ENCODE measurements around the gene FTCDNL1.

The FTCDNL1 gene

GRCh38 chr2:199855812-199856211 is 4.8 kb upstream of the FTCDNL1 start:
- H3K4me3 ChIP-seq (ENCODE audit: low read length), result no peak overlapping the region
- no peak for TF ChIP-seq ZNF274 (IDR thresholded peaks at IDR 0.05; ENCODE audit: low read depth, low read length)

- no peak overlapping the region for H3K4me3 ChIP-seq (ENCODE audit: low read length)
- TF ChIP-seq ZNF274 (IDR thresholded peaks at IDR 0.05; ENCODE audit: low read depth, low read length), result no peak
Measured at GRCh38 chr2:199851883-199852282, 891 bp upstream of the FTCDNL1 start.

GRCh38 chr2:199851501-199851810 is 464 bp upstream of the FTCDNL1 start:
- peak overlapping the region; percentile 67; the same call in 1 of the 2 replicates for H3K4me3 ChIP-seq (ENCODE audit: low read length)
- no peak for TF ChIP-seq ZNF274 (IDR thresholded peaks at IDR 0.05; ENCODE audit: low read depth, low read length)

GRCh38 chr2:199850218-199850717 is 724 bp downstream of the FTCDNL1 start:
- no peak for TF ChIP-seq ZNF274 (IDR thresholded peaks at IDR 0.05; ENCODE audit: low read depth, low read length)
- peak overlapping the region; percentile 67; the same call in 1 of the 2 replicates for H3K4me3 ChIP-seq (ENCODE audit: low read length)

- no peak for TF ChIP-seq ZNF274 (IDR thresholded peaks at IDR 0.05; ENCODE audit: low read depth, low read length)
- H3K4me3 ChIP-seq (ENCODE audit: low read length), result no peak overlapping the region
Measured at GRCh38 chr2:199848389-199849130, 2.4 kb downstream of the FTCDNL1 start.

GRCh38 chr2:199847181-199847864 is 3.7 kb downstream of the FTCDNL1 start:
- TF ChIP-seq ZNF274 (IDR thresholded peaks at IDR 0.05; ENCODE audit: low read depth, low read length), result no peak
- no peak overlapping the region for H3K4me3 ChIP-seq (ENCODE audit: low read length)

GRCh38 chr2:199842631-199843395 is 8.2 kb downstream of the FTCDNL1 start:
- no peak overlapping the region for H3K4me3 ChIP-seq (ENCODE audit: low read length)
- no peak for TF ChIP-seq ZNF274 (IDR thresholded peaks at IDR 0.05; ENCODE audit: low read depth, low read length)

- H3K4me3 ChIP-seq (ENCODE audit: low read length), result no peak overlapping the region
- TF ChIP-seq ZNF274 (IDR thresholded peaks at IDR 0.05; ENCODE audit: low read depth, low read length), result no peak
Measured at GRCh38 chr2:199841409-199841808, 9.6 kb downstream of the FTCDNL1 start.

- no peak overlapping the region for H3K4me3 ChIP-seq (ENCODE audit: low read length)
- no peak for TF ChIP-seq ZNF274 (IDR thresholded peaks at IDR 0.05; ENCODE audit: low read depth, low read length)
Measured at GRCh38 chr2:199838399-199838798, 12.6 kb downstream of the FTCDNL1 start.

GRCh38 chr2:199836943-199837342 is 14.0 kb downstream of the FTCDNL1 start:
- TF ChIP-seq ZNF274 (IDR thresholded peaks at IDR 0.05; ENCODE audit: low read depth, low read length), result no peak
- no peak overlapping the region for H3K4me3 ChIP-seq (ENCODE audit: low read length)

GRCh38 chr2:199833525-199833924 is 17.5 kb downstream of the FTCDNL1 start:
- TF ChIP-seq ZNF274 (IDR thresholded peaks at IDR 0.05; ENCODE audit: low read depth, low read length), result no peak
- H3K4me3 ChIP-seq (ENCODE audit: low read length), result no peak overlapping the region

- TF ChIP-seq ZNF274 (IDR thresholded peaks at IDR 0.05; ENCODE audit: low read depth, low read length), result no peak
Measured at GRCh38 chr2:199830531-199830930, 20.5 kb downstream of the FTCDNL1 start.

GRCh38 chr2:199829628-199830027 is 21.4 kb downstream of the FTCDNL1 start:
- no peak for TF ChIP-seq ZNF274 (IDR thresholded peaks at IDR 0.05; ENCODE audit: low read depth, low read length)
- H3K4me3 ChIP-seq (ENCODE audit: low read length), result no peak overlapping the region

More at GRCh38 chr2:199830531-199830930, 20.5 kb downstream of the FTCDNL1 start:
- no peak overlapping the region for H3K4me3 ChIP-seq (ENCODE audit: low read length)

- H3K4me3 ChIP-seq (ENCODE audit: low read length), result no peak overlapping the region
- no peak for TF ChIP-seq ZNF274 (IDR thresholded peaks at IDR 0.05; ENCODE audit: low read depth, low read length)
Measured at GRCh38 chr2:199819746-199820145, 31.2 kb downstream of the FTCDNL1 start.
